ENCODE measurements around the gene CAMK4. TPM values are rescaled to one million over a fixed set of nuclear protein-coding genes. Genes with fewer than 3 reads are reported as not detected.

The CAMK4 gene
- total RNA-seq, 4 donors from 2014 or later, result 0.16 to 5.0 (median 4.4) TPM

- TF ChIP-seq POLR2A (IDR thresholded peaks at IDR 0.05) (no peak), CTCF (IDR thresholded peaks at IDR 0.05) (no peak), EP300 (IDR thresholded peaks at IDR 0.05) (no peak), POLR2AphosphoS5 (IDR thresholded peaks at IDR 0.05) (no peak)
- Histone ChIP-seq H3K9me3 (no peaks in the 10 kb centered on the region), H3K27me3 (no peaks in the 10 kb centered on the region), H3K4me3 (no peak overlapping the region), H3K4me1 (peaks cover 0 to 7% (median 0%) of the 10 kb centered on the region in 3 donors), H3K27ac (no peak overlapping the region), H3K36me3 (peaks cover 0 to 14% of the 10 kb centered on the region in 2 donors)
- 100% methylated on average over 1 of the region's 1 CpG for WGBS, 2 donors (ENCODE audit: low coverage in 1 of 2)
- ATAC-seq, result no peak
Measured at GRCh38 chr5:111495159-111495558, 271.0 kb downstream of the CAMK4 start.

GRCh38 chr5:111498346-111498745 is 274.2 kb downstream of the CAMK4 start:
- Histone ChIP-seq H3K36me3 (peaks cover 0 to 17% of the 10 kb centered on the region in 2 donors), H3K9me3 (no peaks in the 10 kb centered on the region), H3K4me3 (no peak overlapping the region), H3K27me3 (no peaks in the 10 kb centered on the region), H3K27ac (no peak overlapping the region), H3K4me1 (peaks cover 0 to under 1% (median 0%) of the 10 kb centered on the region in 3 donors)
- TF ChIP-seq POLR2A (IDR thresholded peaks at IDR 0.05) (no peak), EP300 (IDR thresholded peaks at IDR 0.05) (no peak)
- 78 to 79% methylated on average over 1 of the region's 1 CpG for WGBS, 2 donors (ENCODE audit: low coverage in 1 of 2)
- ATAC-seq, result no peak

- Histone ChIP-seq H3K9me3 (no peaks in the 10 kb centered on the region), H3K27me3 (no peaks in the 10 kb centered on the region), H3K36me3 (peaks cover 0 to 14% of the 10 kb centered on the region in 2 donors), H3K4me3 (no peak overlapping the region), H3K4me1 (no peaks in the 10 kb centered on the region), H3K27ac (no peak overlapping the region)
- TF ChIP-seq POLR2A (IDR thresholded peaks at IDR 0.05) (no peak), POLR2AphosphoS5 (IDR thresholded peaks at IDR 0.05) (no peak)
- ATAC-seq, result no peak
Measured at GRCh38 chr5:111502956-111503355, 278.8 kb downstream of the CAMK4 start.

- Histone ChIP-seq H3K36me3 (peaks cover 0 to 3% of the 10 kb centered on the region in 2 donors), H3K27ac (peak overlapping the region in 1 of 4 donors; percentile 8), H3K9me3 (no peaks in the 10 kb centered on the region), H3K4me1 (peaks cover 0 to 5% (median 0%) of the 10 kb centered on the region in 3 donors), H3K27me3 (no peaks in the 10 kb centered on the region), H3K4me3 (no peak overlapping the region)
- 22 to 33% methylated on average over 1 of the region's 1 CpG for WGBS, 2 donors (ENCODE audit: low coverage in 1 of 2)
- no peak for ATAC-seq
- TF ChIP-seq EP300 (IDR thresholded peaks at IDR 0.05), result no peak
- TF ChIP-seq POLR2A (IDR thresholded peaks at IDR 0.05), result no peak
- TF ChIP-seq CTCF (IDR thresholded peaks at IDR 0.05), result no peak
- TF ChIP-seq POLR2AphosphoS5 (IDR thresholded peaks at IDR 0.05), result no peak
Measured at GRCh38 chr5:111505096-111505495, 280.9 kb downstream of the CAMK4 start.

- no peaks in the 10 kb centered on the region for H3K9me3 ChIP-seq
- no peak for ATAC-seq
- no peak overlapping the region for H3K27ac ChIP-seq
- no peaks in the 10 kb centered on the region for H3K27me3 ChIP-seq
- no peak overlapping the region for H3K4me3 ChIP-seq
- no peaks in the 10 kb centered on the region for H3K36me3 ChIP-seq
- 87 to 92% methylated on average over 4 of the region's 4 CpGs for WGBS, 2 donors (ENCODE audit: low coverage in 1 of 2)
- TF ChIP-seq EP300 (IDR thresholded peaks at IDR 0.05) (no peak), POLR2AphosphoS5 (IDR thresholded peaks at IDR 0.05) (no peak), POLR2A (IDR thresholded peaks at IDR 0.05) (no peak), CTCF (IDR thresholded peaks at IDR 0.05) (no peak)
- H3K4me1 ChIP-seq, result peaks cover 0 to 21% (median 0%) of the 10 kb centered on the region in 3 donors
Measured at GRCh38 chr5:111507276-111507675, 283.1 kb downstream of the CAMK4 start.

- Histone ChIP-seq H3K4me3 (no peak overlapping the region), H3K36me3 (no peaks in the 10 kb centered on the region), H3K27me3 (no peaks in the 10 kb centered on the region), H3K27ac (no peak overlapping the region), H3K4me1 (peaks cover 0 to 32% (median 0%) of the 10 kb centered on the region in 3 donors), H3K9me3 (no peaks in the 10 kb centered on the region)
- no peak for ATAC-seq
- TF ChIP-seq EP300 (IDR thresholded peaks at IDR 0.05) (no peak), POLR2A (IDR thresholded peaks at IDR 0.05) (no peak), CTCF (IDR thresholded peaks at IDR 0.05) (no peak), POLR2AphosphoS5 (IDR thresholded peaks at IDR 0.05) (no peak)
- WGBS, 2 donors (ENCODE audit: low coverage in 1 of 2), result 95 to 100% methylated on average over 1 of the region's 1 CpG
Measured at GRCh38 chr5:111509119-111509518, 284.9 kb downstream of the CAMK4 start.

Measured in gastroesophageal sphincter (tissue), 4 donors.